Right lobe of liver (tissue), 6 donors: ENCODE data around the gene PRR7. TPM values are rescaled to one million over a fixed set of nuclear protein-coding genes. Genes with fewer than 3 reads are reported as not detected.

Experiments used
- ATAC-seq, 4 donors: fragments of 200-7000 bp; cut with Tn5 transposase; one replicate each; pipeline ENCODE4 v1.9.1; 2020; ENCODE audit warnings: mild to moderate bottlenecking in 4 of 4, moderate library complexity in 4 of 4
- DNase-seq, 3 donors: peaks; one replicate each; pipeline ENCODE4 v3.0.0-alpha.2; 2020
- H3K27ac ChIP-seq, 3 donors: fragments of 200-600 bp; one replicate each; pipeline ENCODE4 v1.8.0; 2022
- H3K27me3 ChIP-seq, 2 donors: fragments of 200-600 bp; one replicate each; pipeline ENCODE4 v1.8.0; 2022
- H3K36me3 ChIP-seq, 4 donors: fragments of 200-600 bp; sonication (generic) in 1 of 4; one replicate each; pipeline versions ENCODE4 v1.5.1 to v1.8.0; 2017 to 2022; ENCODE audit warnings: control low read depth in 1 of 4
- H3K4me1 ChIP-seq, 4 donors: fragments of 200-600 bp; sonication (generic) in 1 of 4; one replicate each; pipeline versions ENCODE4 v1.5.1 to v1.8.0; 2017 to 2022; ENCODE audit warnings: control low read depth in 1 of 4
- H3K4me3 ChIP-seq, 3 donors: fragments of 200-600 bp; one replicate each; pipeline ENCODE4 v1.8.0; 2022
- H3K9me3 ChIP-seq, 4 donors: fragments of 200-600 bp; sonication (generic) in 1 of 4; one replicate each; pipeline versions ENCODE4 v1.5.1 to v1.8.0; 2017 to 2022; ENCODE audit warnings: control low read depth in 1 of 4
- POLR2A ChIP-seq: fragments of 450-650 bp; IDR thresholded peaks from one replicate; pipeline ENCODE4 v1.6.1; 2017; ENCODE audit warnings: antibody characterized with exemption, mild to moderate bottlenecking
- WGBS: methylation state at CpG from one replicate; pipeline ENCODE4 v1.1.6; 2018; ENCODE audit warnings: low coverage, low lambda C conversion rate; ENCODE audit not compliant: insufficient coverage; ENCODE audit errors: missing lambda C conversion rate; 5-methylcytosine and 5-hydroxymethylcytosine counted together
- intact Hi-C, 2 donors: fragments of 100-400 bp; cut with DNase I; formaldehyde crosslinking; loops; one replicate each; pipeline versions ENCODE4 v1.11.2 to v1.14.1; 2022
- total RNA-seq, 6 experiments: library from RNA; depleted of rRNA in 2 of 6; stranded (reverse); fragments of >200 nt in 2 of 6; fragmentation: NEBNext Ultra II Directional in 3 of 6; extraction: Animal tissue kit (Norgen Biotek cat#: 25700) in 3 of 6; gene quantifications; one replicate each; pipeline versions ENCODE4 v1.1.0 to v1.2.4, GENCODE V29; 2016 to 2023
- TF ChIP-seq, protein P1 (sequence below), 4 donors: fragments of 200-600 bp in 3 of 4; fragments of 450-650 bp in 1 of 4; IDR thresholded peaks; one replicate each; pipeline versions ENCODE4 v1.5.1 to v1.8.0; 2016 to 2022; ENCODE audit warnings: antibody characterized with exemption in 4 of 4, mild to moderate bottlenecking in 2 of 4
- donor health status: DM: no; HTN: yes; CAD: no.
- donor health status: DM: no; HTN: no; CAD: no.
- donor health status: DM: no; HTN: no; CAD: no.
- donor health status: DM: no; HTN: yes; CAD: no.
- donor health status: DM: no; HTN: yes; CAD: no.

PRR7 gene
- total RNA-seq, 6 experiments from 2014 or later: 0.15 to 13.0 (median 1.9) TPM

DNA sequence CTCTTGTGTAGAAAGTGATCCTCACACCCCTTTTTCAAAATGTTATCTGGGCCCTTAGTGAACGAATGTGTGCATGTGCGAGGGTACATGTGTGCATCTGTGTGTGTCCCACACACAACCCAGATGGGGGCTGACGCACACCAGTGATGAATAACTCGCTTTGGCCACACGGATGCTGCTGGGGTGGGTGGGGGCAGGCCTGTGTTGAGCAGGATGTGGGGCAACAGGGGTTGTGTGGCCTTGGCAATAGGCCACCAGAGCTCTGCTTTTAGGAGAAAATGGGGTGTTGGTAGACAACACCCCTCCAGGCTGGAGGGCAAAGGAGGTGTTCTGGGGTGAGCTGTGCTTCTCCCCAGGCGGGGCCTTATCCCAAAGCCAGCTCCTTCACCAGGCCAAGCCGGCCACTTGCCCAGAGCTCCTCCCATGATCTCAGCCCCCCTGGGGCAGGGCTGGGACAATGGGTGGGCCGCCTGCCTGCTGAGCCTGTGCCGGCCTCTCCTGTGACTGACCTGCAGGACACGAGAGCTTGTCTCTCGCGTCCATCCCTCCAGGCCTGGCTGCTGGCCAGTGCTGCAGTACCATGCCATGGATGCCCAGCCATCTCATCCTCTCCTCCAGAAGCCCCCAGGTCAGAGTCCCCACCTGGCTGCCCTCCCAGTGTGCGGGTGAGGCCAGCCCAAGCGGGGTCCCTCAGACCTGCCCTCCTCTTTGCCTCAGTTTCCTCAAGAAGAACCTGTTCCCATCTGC lies 25.2 kb downstream of the PRR7 start:
- no peak overlapping the region for H3K4me3 ChIP-seq
- ATAC-seq (no peak), DNase-seq (no peak)
- peaks cover 0 to 5% (median 0%) of the 10 kb centered on the region in 4 donors for H3K4me1 ChIP-seq
- intact Hi-C loops: no loop called here
- H3K27ac ChIP-seq: no peak overlapping the region
- TF ChIP-seq POLR2A: no peak
- TF ChIP-seq, protein P1, sequence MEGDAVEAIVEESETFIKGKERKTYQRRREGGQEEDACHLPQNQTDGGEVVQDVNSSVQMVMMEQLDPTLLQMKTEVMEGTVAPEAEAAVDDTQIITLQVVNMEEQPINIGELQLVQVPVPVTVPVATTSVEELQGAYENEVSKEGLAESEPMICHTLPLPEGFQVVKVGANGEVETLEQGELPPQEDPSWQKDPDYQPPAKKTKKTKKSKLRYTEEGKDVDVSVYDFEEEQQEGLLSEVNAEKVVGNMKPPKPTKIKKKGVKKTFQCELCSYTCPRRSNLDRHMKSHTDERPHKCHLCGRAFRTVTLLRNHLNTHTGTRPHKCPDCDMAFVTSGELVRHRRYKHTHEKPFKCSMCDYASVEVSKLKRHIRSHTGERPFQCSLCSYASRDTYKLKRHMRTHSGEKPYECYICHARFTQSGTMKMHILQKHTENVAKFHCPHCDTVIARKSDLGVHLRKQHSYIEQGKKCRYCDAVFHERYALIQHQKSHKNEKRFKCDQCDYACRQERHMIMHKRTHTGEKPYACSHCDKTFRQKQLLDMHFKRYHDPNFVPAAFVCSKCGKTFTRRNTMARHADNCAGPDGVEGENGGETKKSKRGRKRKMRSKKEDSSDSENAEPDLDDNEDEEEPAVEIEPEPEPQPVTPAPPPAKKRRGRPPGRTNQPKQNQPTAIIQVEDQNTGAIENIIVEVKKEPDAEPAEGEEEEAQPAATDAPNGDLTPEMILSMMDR (IDR thresholded peaks at IDR 0.05): no peak
- 70% methylated on average over 4 of the region's 14 CpGs for WGBS
- no peaks in the 10 kb centered on the region for H3K9me3 ChIP-seq
- H3K27me3 ChIP-seq: no peaks in the 10 kb centered on the region
- H3K36me3 ChIP-seq: no peaks in the 10 kb centered on the region

DNA sequence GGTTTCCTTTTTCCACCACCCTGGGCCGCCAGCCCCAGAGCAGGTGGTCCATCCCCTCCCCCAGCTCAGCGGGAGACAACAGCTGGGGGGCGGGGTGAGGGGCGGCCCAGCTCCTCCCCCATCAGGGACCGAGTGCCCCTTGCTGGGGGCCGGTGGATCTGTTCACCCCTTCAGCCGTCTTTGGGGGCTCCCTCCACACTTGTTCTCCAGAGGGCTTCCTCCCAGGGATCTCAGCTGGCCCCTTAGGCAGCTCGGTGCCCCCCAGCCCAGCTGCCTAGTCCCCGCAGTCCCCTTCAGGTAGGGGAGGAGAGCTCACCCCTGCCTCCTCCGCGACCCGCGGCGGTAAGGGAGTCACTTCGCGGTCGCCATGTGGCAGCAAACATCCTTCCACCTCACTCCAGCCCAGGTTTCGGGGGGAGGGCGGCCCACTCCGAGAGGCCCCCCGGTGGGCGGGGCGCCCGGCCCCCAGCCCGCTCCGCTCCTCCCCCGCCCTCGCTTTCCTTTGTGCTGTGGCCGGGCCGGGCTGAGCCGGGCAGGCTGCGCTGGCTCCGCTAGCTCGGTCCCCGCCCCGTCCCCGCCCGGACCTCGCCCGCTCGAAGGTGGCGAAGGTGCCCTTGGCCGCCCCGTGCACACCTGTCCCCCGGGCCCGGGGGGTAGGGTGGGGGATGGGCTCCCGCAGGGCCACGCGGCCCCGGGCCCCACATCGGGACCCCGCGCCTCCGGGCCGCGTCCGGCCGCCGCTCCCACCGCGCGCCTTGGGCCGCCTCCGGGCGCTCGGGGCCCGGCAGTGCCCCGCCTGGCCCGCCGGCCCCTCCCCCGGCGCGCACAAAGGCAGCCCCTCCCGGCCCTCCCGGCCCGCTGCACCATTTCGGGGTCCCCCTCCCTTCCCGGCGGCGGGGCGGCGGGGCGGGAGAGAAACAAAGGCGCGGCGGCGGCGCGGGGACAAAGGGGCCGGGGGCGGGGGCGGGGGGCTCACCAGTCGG lies 26.1 kb downstream of the PRR7 start:
- DNase-seq: no peak
- TF ChIP-seq, protein P1 (IDR thresholded peaks at IDR 0.05): no peak
- no peak for TF ChIP-seq POLR2A
- Histone ChIP-seq H3K4me3 (peak overlapping the region; percentile 45 to 50 (median 45)), H3K36me3 (no peaks in the 10 kb centered on the region), H3K27me3 (no peaks in the 10 kb centered on the region), H3K9me3 (no peaks in the 10 kb centered on the region), H3K4me1 (peaks cover 0 to 5% (median 0%) of the 10 kb centered on the region in 4 donors), H3K27ac (no peak overlapping the region)
- intact Hi-C loops: no loop called here
- 5% methylated on average over 10 of the region's 93 CpGs for WGBS
- peak; percentile 7 to 29 (median 26) for ATAC-seq

DNA sequence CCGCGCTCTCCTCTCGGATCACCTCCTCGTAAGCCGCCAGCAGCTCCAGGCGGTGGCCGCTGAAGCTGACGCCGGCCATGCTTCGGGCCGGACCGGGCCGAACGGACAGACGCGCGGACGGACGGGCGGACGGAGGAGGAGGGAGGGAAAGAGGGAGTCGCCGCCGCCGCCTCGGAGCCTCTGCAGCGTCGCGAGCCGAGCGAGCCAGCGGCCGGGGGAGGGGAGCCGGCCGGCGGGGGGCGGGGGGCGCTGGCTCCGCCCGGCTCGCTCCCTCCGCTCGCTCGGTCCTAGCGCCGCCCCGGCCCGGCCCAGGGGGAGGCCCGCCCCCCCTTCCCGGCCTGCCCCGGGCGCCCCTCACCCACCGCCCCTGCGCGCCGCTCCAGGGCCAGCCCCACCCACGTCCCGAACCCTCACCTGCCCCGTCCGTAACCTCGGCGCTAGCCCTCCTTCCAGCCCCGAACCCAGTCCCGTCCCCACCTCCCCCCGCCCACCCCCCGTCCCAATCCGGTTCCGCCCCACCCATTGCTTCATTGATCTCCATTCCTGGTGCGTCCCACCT lies 26.9 kb downstream of the PRR7 start, which contains the start of gene DBN1:
Gene DBN1 (minus strand): TSS at position 192 of the 559 bp plus-strand sequence. CDS start 113 bp downstream, at position 79.
- Histone ChIP-seq H3K4me1 (peaks cover 0 to 5% (median 0%) of the 10 kb centered on the region in 4 donors), H3K4me3 (peak within 1 kb of the TSS; percentile 45 to 50 (median 45)), H3K36me3 (no peaks in the 10 kb centered on the region), H3K27me3 (no peaks in the 10 kb centered on the region), H3K9me3 (no peaks in the 10 kb centered on the region), H3K27ac (no peak within 1 kb of the TSS)
- WGBS: 45% methylated on average over 5 of the region's 69 CpGs
- TF ChIP-seq POLR2A: no peak
- TF ChIP-seq, protein P1 (IDR thresholded peaks at IDR 0.05): no peak
- ATAC-seq (peak; percentile 36 to 50 (median 41)), DNase-seq (no peak)
- intact Hi-C loops: no loop called here

DNA sequence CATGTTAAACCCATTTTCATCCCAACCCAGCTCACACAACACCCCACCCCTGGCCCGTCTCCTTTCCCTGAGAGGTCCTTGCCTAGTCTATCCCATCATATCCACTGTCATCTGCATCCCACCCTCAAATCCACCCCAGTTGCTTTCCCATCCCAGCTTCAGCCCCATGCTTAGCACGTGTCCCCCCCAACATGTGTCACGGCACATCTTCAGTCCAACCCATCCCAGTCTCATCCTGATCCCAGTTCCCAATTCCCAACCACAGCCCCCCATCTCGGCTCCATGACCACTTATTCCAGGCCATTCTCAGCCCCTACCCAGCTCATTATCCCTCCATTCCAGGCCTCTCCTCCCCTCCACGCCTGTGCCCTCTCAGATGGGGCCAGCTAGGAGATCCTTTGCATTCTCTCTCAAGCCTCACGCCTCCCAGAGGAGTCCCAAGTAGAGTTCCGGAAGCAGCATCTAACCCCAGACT lies 27.4 kb downstream of the PRR7 start:
- H3K27me3 ChIP-seq: no peaks in the 10 kb centered on the region
- TF ChIP-seq, protein P1 (IDR thresholded peaks at IDR 0.05): no peak
- no peak for TF ChIP-seq POLR2A
- H3K36me3 ChIP-seq: no peaks in the 10 kb centered on the region
- 62% methylated on average over 7 of the region's 7 CpGs for WGBS
- DNase-seq: no peak
- no peaks in the 10 kb centered on the region for H3K9me3 ChIP-seq
- no peak overlapping the region for H3K27ac ChIP-seq
- H3K4me3 ChIP-seq: no peak overlapping the region
- H3K4me1 ChIP-seq: peaks cover 0 to 8% (median 1%) of the 10 kb centered on the region in 4 donors
- intact Hi-C loops: no loop called here
- ATAC-seq: no peak
